Nephron progenitor cell (in vitro differentiated cells): ENCODE measurements around the gene FKRP.

Source experiments
- DNase-seq: peaks from one replicate; pipeline ENCODE4 v3.0.0; 2021
- H3K27ac Mint-ChIP-seq: 2 replicates; pipeline ENCODE4 v1.8.0; 2021; ENCODE audit warnings: mild to moderate bottlenecking, moderate library complexity, mixed read lengths
- H3K27me3 Mint-ChIP-seq: 2 replicates; pipeline ENCODE4 v1.8.0; 2021; ENCODE audit warnings: mild to moderate bottlenecking, low read depth, mixed read lengths; ENCODE audit not compliant: poor library complexity
- H3K36me3 Mint-ChIP-seq: 2 replicates; pipeline ENCODE4 v1.8.0; 2021; ENCODE audit warnings: low read depth, mixed read lengths
- H3K4me1 Mint-ChIP-seq: 2 replicates; pipeline ENCODE4 v1.8.0; 2021; ENCODE audit warnings: mixed read lengths
- H3K4me3 Mint-ChIP-seq: 2 replicates; pipeline ENCODE4 v1.8.0; 2021; ENCODE audit warnings: mild to moderate bottlenecking, moderate library complexity, mixed read lengths
- H3K9me3 Mint-ChIP-seq: 2 replicates; pipeline ENCODE4 v1.8.0; 2021; ENCODE audit warnings: mild to moderate bottlenecking, moderate library complexity, mixed read lengths
- CTCF ChIP-seq: fragments of 200-600 bp; sonication (generic); IDR thresholded peaks from 2 replicates; pipeline ENCODE4 v1.5.0; 2021; ENCODE audit warnings: antibody characterized with exemption

FKRP gene

GRCh38 chr19:46732966-46733689 lies 12.7 kb upstream of the FKRP start:
- H3K36me3 Mint-ChIP-seq: peaks cover 54% of the 10 kb centered on the region
- H3K4me1 Mint-ChIP-seq: peaks cover 22% of the 10 kb centered on the region
- no peak overlapping the region for H3K4me3 Mint-ChIP-seq
- H3K9me3 Mint-ChIP-seq: no peaks in the 10 kb centered on the region
- H3K27me3 Mint-ChIP-seq: no peaks in the 10 kb centered on the region
- H3K27ac Mint-ChIP-seq: peak overlapping the region; percentile 36
- TF ChIP-seq CTCF: no peak
- DNase-seq: no peak

- H3K4me1 Mint-ChIP-seq: peaks cover 18% of the 10 kb centered on the region
- H3K36me3 Mint-ChIP-seq: peaks cover 56% of the 10 kb centered on the region
- no peaks in the 10 kb centered on the region for H3K9me3 Mint-ChIP-seq
- H3K4me3 Mint-ChIP-seq: no peak overlapping the region
- no peak for DNase-seq
- no peak for TF ChIP-seq CTCF
- H3K27me3 Mint-ChIP-seq: no peaks in the 10 kb centered on the region
- peak overlapping the region; percentile 88 for H3K27ac Mint-ChIP-seq
Observed at GRCh38 chr19:46733690-46734292, 12.1 kb upstream of the FKRP start.

- Mint-ChIP-seq H3K4me1 (peaks cover 30% of the 10 kb centered on the region), H3K36me3 (peaks cover 58% of the 10 kb centered on the region), H3K9me3 (no peaks in the 10 kb centered on the region), H3K27me3 (no peaks in the 10 kb centered on the region), H3K4me3 (no peak overlapping the region), H3K27ac (no peak overlapping the region)
- no peak for TF ChIP-seq CTCF
- DNase-seq: no peak
Observed at GRCh38 chr19:46736531-46737297, 9.1 kb upstream of the FKRP start.

GRCh38 chr19:46737298-46737654 lies 8.6 kb upstream of the FKRP start:
- Mint-ChIP-seq H3K4me3 (no peak overlapping the region), H3K9me3 (no peaks in the 10 kb centered on the region), H3K36me3 (peaks cover 53% of the 10 kb centered on the region), H3K4me1 (peaks cover 30% of the 10 kb centered on the region), H3K27me3 (no peaks in the 10 kb centered on the region), H3K27ac (peak overlapping the region; percentile 45)
- no peak for DNase-seq
- TF ChIP-seq CTCF: no peak

- DNase-seq: no peak
- peaks cover 53% of the 10 kb centered on the region for H3K36me3 Mint-ChIP-seq
- TF ChIP-seq CTCF: no peak
- no peaks in the 10 kb centered on the region for H3K27me3 Mint-ChIP-seq
- peak overlapping the region; percentile 64 for H3K27ac Mint-ChIP-seq
- no peaks in the 10 kb centered on the region for H3K9me3 Mint-ChIP-seq
- H3K4me1 Mint-ChIP-seq: peaks cover 34% of the 10 kb centered on the region
- no peak overlapping the region for H3K4me3 Mint-ChIP-seq
Observed at GRCh38 chr19:46737761-46738171, 8.1 kb upstream of the FKRP start.
